ENCODE results near the gene PXMP2.

The PXMP2 gene

GRCh38 chr12:132648616-132649225 lies 38.7 kb upstream of the PXMP2 start:
- H3K27me3 ChIP-seq (ENCODE audit: control insufficient read depth in 1 of 2, insufficient read depth in 2 of 2, low read length in 2 of 2), result no peaks in the 10 kb centered on the region
- no peak overlapping the region for H3K4me3 ChIP-seq (ENCODE audit: low read depth in 1 of 2, low read length in 2 of 2)
- no peak overlapping the region for H3K27ac ChIP-seq (ENCODE audit: low read depth, low read length)
- no peaks in the 10 kb centered on the region for H3K9me3 ChIP-seq (ENCODE audit: low read length)
- H3K9ac ChIP-seq (ENCODE audit: low read length), result no peak overlapping the region
- peaks cover 35% of the 10 kb centered on the region for H3K36me3 ChIP-seq (ENCODE audit: insufficient read depth, low read length)
- no peaks in the 10 kb centered on the region for H3K4me1 ChIP-seq (ENCODE audit: insufficient read depth, low read length)

DNA sequence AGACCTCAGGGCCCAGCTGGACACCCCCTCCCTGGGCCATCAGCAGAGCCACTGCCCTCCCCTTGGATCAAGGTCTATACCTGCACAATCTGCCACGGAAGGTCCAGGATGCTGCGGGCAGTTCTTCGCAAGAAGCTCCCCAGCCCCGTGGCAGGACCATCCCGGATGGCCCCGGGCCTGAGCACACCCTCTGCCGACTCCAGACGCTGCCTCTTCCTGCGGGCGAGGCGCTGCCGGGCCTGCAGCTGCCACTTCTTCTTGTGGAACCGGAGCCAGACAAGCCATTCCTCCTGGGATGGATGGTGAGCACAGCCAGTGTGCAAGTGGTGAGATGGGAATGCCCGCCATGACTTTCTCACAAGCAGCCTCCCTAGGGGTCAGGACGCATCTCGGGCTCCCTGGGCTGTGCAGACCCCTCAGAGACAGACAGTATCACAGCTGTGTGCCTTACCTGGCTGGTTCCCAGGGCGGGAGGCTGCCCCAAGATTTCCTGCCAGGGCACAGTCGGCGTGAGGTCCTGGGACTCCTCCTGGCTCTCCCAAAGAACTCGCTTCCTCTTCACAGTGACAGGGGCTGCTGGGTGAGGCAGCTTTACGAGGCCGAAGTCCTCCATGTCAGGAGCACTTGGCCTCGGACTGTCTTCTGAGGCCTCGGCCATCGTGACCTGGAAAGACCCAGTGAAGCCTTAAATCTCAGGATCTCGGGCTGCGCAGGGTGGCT lies 38.0 kb upstream of the PXMP2 start:
- H3K9ac ChIP-seq (ENCODE audit: low read length), result no peak overlapping the region
- no peaks in the 10 kb centered on the region for H3K4me1 ChIP-seq (ENCODE audit: insufficient read depth, low read length)
- H3K4me3 ChIP-seq (ENCODE audit: low read depth in 1 of 2, low read length in 2 of 2), result no peak overlapping the region
- H3K27me3 ChIP-seq (ENCODE audit: control insufficient read depth in 1 of 2, insufficient read depth in 2 of 2, low read length in 2 of 2), result no peaks in the 10 kb centered on the region
- no peaks in the 10 kb centered on the region for H3K9me3 ChIP-seq (ENCODE audit: low read length)
- peaks cover 33% of the 10 kb centered on the region for H3K36me3 ChIP-seq (ENCODE audit: insufficient read depth, low read length)
- no peak overlapping the region for H3K27ac ChIP-seq (ENCODE audit: low read depth, low read length)

DNA sequence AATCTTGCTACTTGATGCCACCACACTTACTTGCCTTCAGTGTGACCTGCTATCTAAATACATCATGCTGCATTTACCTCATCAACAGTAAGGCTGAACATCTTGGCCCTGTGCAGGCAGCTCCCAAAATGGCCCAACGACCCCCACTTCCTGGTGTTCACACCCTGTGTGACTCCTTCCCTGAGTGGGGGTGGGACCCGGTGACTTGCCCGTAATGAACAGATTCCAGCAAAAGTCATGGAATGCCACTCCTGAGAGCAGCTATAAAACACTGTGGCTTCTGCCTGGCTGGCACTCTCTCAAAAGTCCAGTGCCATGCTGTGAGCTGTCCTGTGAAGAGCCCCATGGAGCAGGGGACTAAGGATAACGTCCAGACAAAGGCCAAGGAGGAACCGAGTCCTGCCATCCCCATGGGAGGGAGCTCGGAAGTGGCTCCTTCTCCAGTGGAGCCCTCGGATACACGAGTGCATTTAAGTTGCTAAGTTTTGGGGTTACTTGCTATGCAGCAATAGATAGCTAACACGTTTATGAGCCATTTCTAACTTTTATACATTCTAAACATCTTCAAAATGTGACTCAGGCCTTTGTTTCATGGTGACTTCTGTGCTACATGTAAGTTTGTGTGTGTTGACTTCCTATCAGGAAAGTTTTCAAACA lies 35.8 kb upstream of the PXMP2 start:
- H3K36me3 ChIP-seq (ENCODE audit: insufficient read depth, low read length), result peaks cover 27% of the 10 kb centered on the region
- H3K4me3 ChIP-seq (ENCODE audit: low read depth in 1 of 2, low read length in 2 of 2), result no peak overlapping the region
- H3K9me3 ChIP-seq (ENCODE audit: low read length), result no peaks in the 10 kb centered on the region

GRCh38 chr12:132653567-132654290 lies 33.7 kb upstream of the PXMP2 start:
- no peaks in the 10 kb centered on the region for H3K27me3 ChIP-seq (ENCODE audit: control insufficient read depth in 1 of 2, insufficient read depth in 2 of 2, low read length in 2 of 2)
- H3K4me1 ChIP-seq (ENCODE audit: insufficient read depth, low read length), result no peaks in the 10 kb centered on the region
- no peak overlapping the region for H3K27ac ChIP-seq (ENCODE audit: low read depth, low read length)
- peaks cover 35% of the 10 kb centered on the region for H3K36me3 ChIP-seq (ENCODE audit: insufficient read depth, low read length)
- H3K9ac ChIP-seq (ENCODE audit: low read length), result no peak overlapping the region
- no peaks in the 10 kb centered on the region for H3K9me3 ChIP-seq (ENCODE audit: low read length)
- H3K4me3 ChIP-seq (ENCODE audit: low read depth in 1 of 2, low read length in 2 of 2), result no peak overlapping the region

More for the DNA sequence above, 35.8 kb upstream of the PXMP2 start:
- Histone ChIP-seq H3K27me3 (ENCODE audit: control insufficient read depth in 1 of 2, insufficient read depth in 2 of 2, low read length in 2 of 2) (no peaks in the 10 kb centered on the region), H3K9ac (ENCODE audit: low read length) (no peak overlapping the region), H3K4me1 (ENCODE audit: insufficient read depth, low read length) (no peaks in the 10 kb centered on the region), H3K27ac (ENCODE audit: low read depth, low read length) (no peak overlapping the region)

DNA sequence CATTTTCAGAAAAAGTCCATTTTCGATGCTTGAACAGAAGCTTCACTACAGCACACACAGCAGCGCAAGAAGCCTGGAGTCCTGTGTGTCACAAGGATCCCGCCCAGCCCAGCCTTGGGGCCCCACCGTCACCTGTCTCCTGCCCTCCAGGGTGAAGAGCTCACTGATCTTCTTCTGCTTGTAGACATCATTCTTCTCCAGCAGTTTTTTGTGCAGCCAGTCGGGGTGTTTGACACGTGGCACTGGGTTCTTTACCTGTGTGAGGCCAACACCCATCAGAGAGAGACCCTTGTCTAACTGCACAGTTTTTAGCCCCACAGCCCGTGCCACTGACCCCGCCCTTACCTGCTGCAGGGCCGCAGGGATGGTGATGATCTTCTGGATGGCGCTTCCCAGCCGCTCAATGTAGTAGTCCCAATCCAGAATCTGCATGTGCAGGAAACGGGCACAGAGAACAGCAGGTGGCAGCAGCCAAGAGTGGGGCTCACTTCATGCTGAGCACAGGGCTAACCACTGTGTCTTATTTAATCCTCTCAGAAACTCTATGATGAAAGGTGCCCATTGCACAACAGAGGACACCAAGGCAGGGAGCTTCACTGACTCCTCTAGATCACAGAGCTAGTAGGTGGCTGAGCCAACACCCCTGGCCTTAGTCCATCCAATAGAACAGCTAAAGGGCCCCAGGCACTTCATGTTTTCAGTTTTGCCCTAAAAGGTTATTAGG lies 30.2 kb upstream of the PXMP2 start:
- Histone ChIP-seq H3K27ac (ENCODE audit: low read depth, low read length) (no peak overlapping the region), H3K36me3 (ENCODE audit: insufficient read depth, low read length) (peaks cover 57% of the 10 kb centered on the region), H3K27me3 (ENCODE audit: control insufficient read depth in 1 of 2, insufficient read depth in 2 of 2, low read length in 2 of 2) (no peaks in the 10 kb centered on the region), H3K4me1 (ENCODE audit: insufficient read depth, low read length) (no peaks in the 10 kb centered on the region), H3K4me3 (ENCODE audit: low read depth in 1 of 2, low read length in 2 of 2) (no peak overlapping the region), H3K9me3 (ENCODE audit: low read length) (no peaks in the 10 kb centered on the region), H3K9ac (ENCODE audit: low read length) (no peak overlapping the region)

DNA sequence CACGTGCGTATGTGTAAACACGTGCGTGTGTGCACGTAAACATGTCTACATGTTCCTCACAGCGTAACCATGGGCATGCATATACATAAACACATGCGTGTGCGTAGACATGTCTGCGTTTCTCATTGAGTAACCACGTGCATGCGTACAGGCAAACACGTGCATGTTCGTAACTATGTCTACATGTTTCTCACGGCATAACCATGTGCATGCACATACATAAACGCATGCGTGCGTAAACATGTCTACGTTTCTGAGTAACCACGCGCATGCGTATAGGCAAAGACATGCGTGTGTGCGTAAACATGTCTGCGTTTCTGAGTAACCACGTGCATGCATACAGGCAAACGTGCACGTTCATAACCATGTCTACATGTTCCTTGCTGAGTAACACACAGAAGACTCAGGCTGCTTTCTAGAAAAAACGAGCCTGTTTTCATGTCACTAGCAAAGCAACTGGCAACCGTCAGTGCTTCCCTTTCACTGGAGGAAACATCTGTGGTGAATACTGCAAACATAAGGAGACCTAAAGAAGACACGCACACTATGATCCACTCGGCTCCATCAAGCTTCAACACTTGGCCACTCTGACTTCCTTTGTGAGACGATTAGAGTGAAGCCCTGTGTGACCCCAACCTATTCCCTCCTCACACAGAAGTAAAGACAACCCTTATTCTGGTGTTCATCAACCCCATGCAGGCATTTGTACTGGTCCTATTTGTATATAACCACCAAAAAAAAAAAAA lies 29.1 kb upstream of the PXMP2 start:
- Histone ChIP-seq H3K4me1 (ENCODE audit: insufficient read depth, low read length) (no peaks in the 10 kb centered on the region), H3K36me3 (ENCODE audit: insufficient read depth, low read length) (peaks cover 59% of the 10 kb centered on the region), H3K27me3 (ENCODE audit: control insufficient read depth in 1 of 2, insufficient read depth in 2 of 2, low read length in 2 of 2) (no peaks in the 10 kb centered on the region), H3K9me3 (ENCODE audit: low read length) (no peaks in the 10 kb centered on the region), H3K4me3 (ENCODE audit: low read depth in 1 of 2, low read length in 2 of 2) (no peak overlapping the region), H3K27ac (ENCODE audit: low read depth, low read length) (no peak overlapping the region), H3K9ac (ENCODE audit: low read length) (no peak overlapping the region)

GRCh38 chr12:132659146-132659545 lies 28.2 kb upstream of the PXMP2 start:
- no peak overlapping the region for H3K9ac ChIP-seq (ENCODE audit: low read length)
- peaks cover 63% of the 10 kb centered on the region for H3K36me3 ChIP-seq (ENCODE audit: insufficient read depth, low read length)
- no peaks in the 10 kb centered on the region for H3K27me3 ChIP-seq (ENCODE audit: control insufficient read depth in 1 of 2, insufficient read depth in 2 of 2, low read length in 2 of 2)
- H3K4me3 ChIP-seq (ENCODE audit: low read depth in 1 of 2, low read length in 2 of 2), result no peak overlapping the region
- no peaks in the 10 kb centered on the region for H3K4me1 ChIP-seq (ENCODE audit: insufficient read depth, low read length)
- H3K9me3 ChIP-seq (ENCODE audit: low read length), result no peaks in the 10 kb centered on the region
- H3K27ac ChIP-seq (ENCODE audit: low read depth, low read length), result no peak overlapping the region

GRCh38 chr12:132660052-132660451 lies 27.3 kb upstream of the PXMP2 start:
- Histone ChIP-seq H3K27me3 (ENCODE audit: control insufficient read depth in 1 of 2, insufficient read depth in 2 of 2, low read length in 2 of 2) (no peaks in the 10 kb centered on the region), H3K4me1 (ENCODE audit: insufficient read depth, low read length) (no peaks in the 10 kb centered on the region), H3K4me3 (ENCODE audit: low read depth in 1 of 2, low read length in 2 of 2) (no peak overlapping the region), H3K27ac (ENCODE audit: low read depth, low read length) (no peak overlapping the region), H3K9ac (ENCODE audit: low read length) (no peak overlapping the region), H3K9me3 (ENCODE audit: low read length) (no peaks in the 10 kb centered on the region), H3K36me3 (ENCODE audit: insufficient read depth, low read length) (peaks cover 63% of the 10 kb centered on the region)

GRCh38 chr12:132660996-132661395 lies 26.4 kb upstream of the PXMP2 start:
- H3K27me3 ChIP-seq (ENCODE audit: control insufficient read depth in 1 of 2, insufficient read depth in 2 of 2, low read length in 2 of 2), result no peaks in the 10 kb centered on the region
- H3K4me3 ChIP-seq (ENCODE audit: low read depth in 1 of 2, low read length in 2 of 2), result no peak overlapping the region
- H3K4me1 ChIP-seq (ENCODE audit: insufficient read depth, low read length), result no peaks in the 10 kb centered on the region
- H3K36me3 ChIP-seq (ENCODE audit: insufficient read depth, low read length), result peaks cover 63% of the 10 kb centered on the region
- no peaks in the 10 kb centered on the region for H3K9me3 ChIP-seq (ENCODE audit: low read length)
- H3K27ac ChIP-seq (ENCODE audit: low read depth, low read length), result no peak overlapping the region
- H3K9ac ChIP-seq (ENCODE audit: low read length), result no peak overlapping the region

DNA sequence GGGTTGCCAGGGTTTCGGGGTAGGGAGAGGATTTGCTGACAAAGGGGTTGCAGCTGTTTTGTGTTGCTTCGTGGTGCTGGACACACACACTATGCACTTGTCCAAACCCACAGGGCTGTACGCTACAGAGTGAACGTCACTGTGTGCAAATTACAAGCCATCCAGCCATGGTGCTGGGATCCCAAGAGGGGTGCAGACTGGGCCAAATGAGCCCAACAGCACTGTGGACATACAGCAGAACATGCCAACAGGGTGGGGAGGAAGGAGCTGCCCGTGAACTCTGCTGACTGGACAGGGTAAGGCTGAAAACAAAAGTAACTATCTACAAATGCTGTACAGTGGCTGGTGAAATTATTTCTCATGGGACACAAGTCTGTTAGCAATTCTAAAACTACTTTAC lies 25.4 kb upstream of the PXMP2 start:
- Histone ChIP-seq H3K4me3 (ENCODE audit: low read depth in 1 of 2, low read length in 2 of 2) (no peak overlapping the region), H3K9me3 (ENCODE audit: low read length) (no peaks in the 10 kb centered on the region), H3K27ac (ENCODE audit: low read depth, low read length) (no peak overlapping the region), H3K9ac (ENCODE audit: low read length) (no peak overlapping the region), H3K27me3 (ENCODE audit: control insufficient read depth in 1 of 2, insufficient read depth in 2 of 2, low read length in 2 of 2) (no peaks in the 10 kb centered on the region), H3K4me1 (ENCODE audit: insufficient read depth, low read length) (no peaks in the 10 kb centered on the region), H3K36me3 (ENCODE audit: insufficient read depth, low read length) (peaks cover 68% of the 10 kb centered on the region)

Data from muscle layer of colon (tissue), 2 donors.